Esophagus (tissue), 2 donors: ENCODE results near the gene IGSF5. TPM values are rescaled to one million over a fixed set of nuclear protein-coding genes. Genes with fewer than 3 reads are reported as not detected.

Source experiments
- H3K27ac ChIP-seq, 2 donors: one replicate each; pipeline ENCODE4 v1.5.1; 2013; ENCODE audit warnings: low read depth in 2 of 2, mild to moderate bottlenecking in 2 of 2, inconsistent platforms in 1 of 2, low read length in 1 of 2, moderate library complexity in 1 of 2
- H3K27me3 ChIP-seq, 2 donors: one replicate each; pipeline ENCODE4 v1.6.1; 2013; ENCODE audit warnings: low read length in 2 of 2, control low read depth in 1 of 2, mild to moderate bottlenecking in 1 of 2; ENCODE audit not compliant: insufficient read depth in 2 of 2, control insufficient read depth in 1 of 2
- H3K36me3 ChIP-seq, 2 donors: one replicate each; pipeline ENCODE4 v1.6.1; 2013; ENCODE audit warnings: low read length in 1 of 2; ENCODE audit not compliant: control insufficient read depth in 2 of 2, insufficient read depth in 2 of 2
- H3K4me1 ChIP-seq, 2 donors: one replicate each; pipeline ENCODE4 v1.6.1; 2013; ENCODE audit warnings: low read length in 1 of 2; ENCODE audit not compliant: control insufficient read depth in 2 of 2, insufficient read depth in 2 of 2
- H3K4me3 ChIP-seq, 2 donors: one replicate each; pipeline ENCODE4 v1.5.1; 2013; ENCODE audit warnings: low read length in 2 of 2, mild to moderate bottlenecking in 2 of 2, low read depth in 1 of 2, moderate library complexity in 1 of 2
- H3K9me3 ChIP-seq, 2 donors: one replicate each; pipeline ENCODE4 v1.6.1; 2013; ENCODE audit warnings: mild to moderate bottlenecking in 2 of 2, low read depth in 1 of 2, low read length in 1 of 2, moderate library complexity in 1 of 2; ENCODE audit not compliant: control insufficient read depth in 2 of 2, insufficient read depth in 1 of 2
- WGBS, 2 donors: extraction: QIAGEN DNeasy Blood & Tissue Kit; methylation state at CpG; one replicate each; pipeline ENCODE4 v1.1.7; 2013; 5-methylcytosine and 5-hydroxymethylcytosine counted together
- polyA plus RNA-seq, 2 donors: library from polyadenylated mRNA; stranded (reverse); fragments of 200-250 nt; gene quantifications; one replicate each; pipeline ENCODE4 v1.2.3, GENCODE V29; 2013
- donor health status: healthy with polysubstance abuse.
- donor health status: Bipolar disorder and iron deficiency.

The IGSF5 gene
- polyA plus RNA-seq, 2 donors = not detected

- 36 to 43% methylated on average over 4 of the region's 4 CpGs for WGBS, 2 donors
- Histone ChIP-seq H3K4me1 (no peaks in the 10 kb centered on the region), H3K27ac (no peak overlapping the region), H3K36me3 (no peaks in the 10 kb centered on the region), H3K9me3 (no peaks in the 10 kb centered on the region), H3K4me3 (no peak overlapping the region), H3K27me3 (no peaks in the 10 kb centered on the region)
These were observed 92.9 kb downstream of the IGSF5 start for GRCh38 chr21:39837861-39838359.

DNA sequence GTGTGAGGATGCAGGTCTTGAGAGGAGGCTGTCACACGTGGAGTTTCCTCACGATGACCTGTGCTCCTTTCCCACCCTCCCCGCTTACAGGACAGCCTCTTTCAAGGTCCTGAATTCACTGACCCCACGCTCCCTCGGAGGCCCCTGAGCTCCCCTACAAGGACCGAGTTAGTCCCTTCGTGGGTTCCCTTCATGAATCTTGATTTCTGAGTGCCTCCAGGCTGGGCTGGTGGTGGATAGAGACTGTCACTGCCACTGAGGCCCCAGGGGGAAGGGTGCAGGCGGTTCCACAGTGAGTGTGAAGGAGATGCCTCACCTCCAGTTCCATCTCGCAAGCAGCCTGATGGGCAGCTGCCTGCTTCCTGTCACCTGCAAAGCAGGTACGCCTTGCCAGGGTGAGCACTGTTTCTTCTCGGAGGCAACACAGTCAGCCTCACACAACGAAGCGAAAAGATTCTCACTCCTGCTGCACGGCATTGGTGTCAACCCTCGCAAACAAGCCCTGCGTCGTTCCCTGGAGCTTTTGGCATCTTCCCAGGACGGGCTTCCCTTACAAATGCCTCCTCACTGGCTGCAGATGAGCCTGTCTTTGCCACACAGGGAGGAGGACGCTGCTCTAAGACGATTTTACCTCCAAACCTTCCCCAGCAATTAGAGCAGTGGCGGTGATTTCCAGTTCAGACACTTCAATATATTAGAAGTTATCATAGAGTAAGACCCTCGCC lies 95.6 kb downstream of the IGSF5 start:
- no peaks in the 10 kb centered on the region for H3K4me1 ChIP-seq
- H3K27me3 ChIP-seq = no peaks in the 10 kb centered on the region
- WGBS, 2 donors = 67 to 69% methylated on average over 22 of the region's 22 CpGs

DNA sequence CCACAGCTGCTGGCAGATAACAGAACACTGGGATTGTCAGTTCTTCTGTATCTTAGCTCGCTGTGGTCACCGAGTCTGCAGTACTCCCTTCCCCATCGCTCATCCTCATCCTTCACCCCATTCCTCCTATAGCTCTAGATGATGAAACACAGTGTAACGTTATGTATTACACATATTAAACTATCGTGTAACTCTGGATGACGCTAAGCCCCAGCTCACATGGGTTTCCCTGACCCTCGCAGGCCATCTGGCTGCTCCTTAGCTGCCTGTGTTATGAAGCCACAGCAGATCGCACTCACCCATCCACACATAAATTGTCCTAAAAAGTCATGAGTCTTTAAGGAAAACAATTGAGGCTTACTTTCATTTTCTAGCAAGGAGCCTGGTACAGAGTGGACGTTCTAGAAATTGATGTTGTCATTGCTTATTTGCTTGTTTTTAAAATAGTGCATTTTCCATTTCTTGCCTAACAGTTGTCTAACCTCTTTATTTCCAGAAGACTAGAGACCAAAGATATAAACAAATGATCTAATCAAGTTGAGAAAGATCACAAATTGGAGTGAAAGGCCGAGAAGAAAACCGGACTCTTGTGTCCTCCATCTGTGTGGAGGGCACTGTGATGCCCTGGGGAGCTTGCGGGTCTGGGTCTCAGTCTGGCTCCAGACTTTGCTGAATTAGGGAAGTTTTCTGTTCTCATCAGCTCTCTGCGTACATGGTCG lies 97.9 kb downstream of the IGSF5 start:
- H3K4me1 ChIP-seq = no peaks in the 10 kb centered on the region
- WGBS, 2 donors = 82 to 85% methylated on average over 14 of the region's 14 CpGs
- H3K27ac ChIP-seq = no peak overlapping the region

More for the DNA sequence above, 95.6 kb downstream of the IGSF5 start:
- Histone ChIP-seq H3K27ac (no peak overlapping the region), H3K9me3 (no peaks in the 10 kb centered on the region), H3K4me3 (no peak overlapping the region), H3K36me3 (no peaks in the 10 kb centered on the region)

DNA sequence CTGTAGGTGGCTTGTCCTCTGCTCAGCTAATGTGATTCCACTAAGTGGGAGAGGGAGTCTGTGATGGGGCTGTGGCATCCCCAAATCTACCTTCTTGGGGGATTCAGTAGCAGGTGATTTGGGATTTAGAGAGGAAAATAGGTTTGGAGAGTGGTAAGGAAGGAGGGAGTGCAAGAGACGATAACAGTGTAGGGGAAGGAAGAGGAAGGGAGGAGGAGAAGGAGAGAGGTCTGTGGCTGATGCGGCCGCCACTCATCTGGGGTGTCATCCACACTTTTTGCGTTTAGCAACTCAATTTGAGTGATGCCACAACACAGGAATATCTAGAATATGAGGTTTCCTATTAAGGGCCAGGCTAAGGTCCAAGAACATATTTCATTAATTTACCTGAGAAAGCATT lies 98.5 kb downstream of the IGSF5 start:
- H3K27me3 ChIP-seq = no peaks in the 10 kb centered on the region
- no peak overlapping the region for H3K27ac ChIP-seq
- no peak overlapping the region for H3K4me3 ChIP-seq
- peaks cover 0 to 2% of the 10 kb centered on the region in 2 donors for H3K9me3 ChIP-seq
- 83 to 85% methylated on average over 4 of the region's 4 CpGs for WGBS, 2 donors
- H3K36me3 ChIP-seq = no peaks in the 10 kb centered on the region
- no peaks in the 10 kb centered on the region for H3K4me1 ChIP-seq

More for the DNA sequence above, 97.9 kb downstream of the IGSF5 start:
- H3K36me3 ChIP-seq = no peaks in the 10 kb centered on the region
- no peaks in the 10 kb centered on the region for H3K27me3 ChIP-seq
- no peak overlapping the region for H3K4me3 ChIP-seq
- H3K9me3 ChIP-seq = peaks cover 0 to 2% of the 10 kb centered on the region in 2 donors

- H3K36me3 ChIP-seq = no peaks in the 10 kb centered on the region
- 82% methylated on average over 5 of the region's 5 CpGs for WGBS, 2 donors
- H3K27me3 ChIP-seq = no peaks in the 10 kb centered on the region
- H3K4me3 ChIP-seq = no peak overlapping the region
- H3K4me1 ChIP-seq = no peaks in the 10 kb centered on the region
- H3K9me3 ChIP-seq = peaks cover 0 to 2% of the 10 kb centered on the region in 2 donors
- H3K27ac ChIP-seq = no peak overlapping the region
These were observed 98.9 kb downstream of the IGSF5 start for GRCh38 chr21:39843916-39844315.

DNA sequence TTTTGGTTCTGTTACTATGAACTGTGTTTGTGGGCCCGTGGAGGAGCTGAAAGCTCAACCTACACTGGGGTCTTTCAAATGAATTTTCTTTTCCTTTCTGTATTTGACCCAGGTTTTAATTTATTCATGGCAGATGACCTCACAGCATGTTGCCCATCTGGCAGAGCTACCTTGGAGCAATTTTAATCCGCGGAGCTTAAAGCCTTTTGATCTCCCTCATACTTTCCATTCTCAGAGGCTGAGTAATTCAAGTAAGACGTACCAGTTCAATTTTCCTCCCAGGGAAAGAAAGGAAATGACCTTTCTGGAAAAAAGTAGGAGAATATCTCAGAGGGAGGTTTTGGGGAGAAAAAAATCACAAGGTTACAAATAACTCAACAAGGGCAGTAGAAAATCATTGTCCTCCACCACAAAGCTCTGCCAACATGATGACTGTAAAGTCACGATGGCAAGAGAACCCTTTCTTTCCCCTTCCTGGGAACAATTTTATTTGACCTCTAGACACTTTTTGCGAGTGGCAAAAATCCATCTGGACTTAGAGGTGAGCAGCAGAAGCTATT lies 100.7 kb downstream of the IGSF5 start:
- 49 to 53% methylated on average over 6 of the region's 6 CpGs for WGBS, 2 donors
- H3K36me3 ChIP-seq = no peaks in the 10 kb centered on the region
- no peak overlapping the region for H3K27ac ChIP-seq
- H3K27me3 ChIP-seq = no peaks in the 10 kb centered on the region
- H3K9me3 ChIP-seq = peaks cover 0 to 2% of the 10 kb centered on the region in 2 donors
- no peaks in the 10 kb centered on the region for H3K4me1 ChIP-seq
- no peak overlapping the region for H3K4me3 ChIP-seq

GRCh38 chr21:39847877-39848276 lies 102.9 kb downstream of the IGSF5 start:
- H3K4me3 ChIP-seq = no peak overlapping the region
- no peak overlapping the region for H3K27ac ChIP-seq
- peaks cover 0 to 8% of the 10 kb centered on the region in 2 donors for H3K9me3 ChIP-seq
- H3K4me1 ChIP-seq = no peaks in the 10 kb centered on the region
- no peaks in the 10 kb centered on the region for H3K36me3 ChIP-seq
- H3K27me3 ChIP-seq = no peaks in the 10 kb centered on the region
- WGBS, 2 donors = 85 to 86% methylated on average over 6 of the region's 6 CpGs

- no peak overlapping the region for H3K27ac ChIP-seq
- no peaks in the 10 kb centered on the region for H3K27me3 ChIP-seq
- 71 to 75% methylated on average over 10 of the region's 10 CpGs for WGBS, 2 donors
- H3K4me3 ChIP-seq = no peak overlapping the region
- H3K4me1 ChIP-seq = no peaks in the 10 kb centered on the region
- H3K9me3 ChIP-seq = peaks cover 0 to 8% of the 10 kb centered on the region in 2 donors
- H3K36me3 ChIP-seq = no peaks in the 10 kb centered on the region
These were observed 104.2 kb downstream of the IGSF5 start for GRCh38 chr21:39849014-39849655.

DNA sequence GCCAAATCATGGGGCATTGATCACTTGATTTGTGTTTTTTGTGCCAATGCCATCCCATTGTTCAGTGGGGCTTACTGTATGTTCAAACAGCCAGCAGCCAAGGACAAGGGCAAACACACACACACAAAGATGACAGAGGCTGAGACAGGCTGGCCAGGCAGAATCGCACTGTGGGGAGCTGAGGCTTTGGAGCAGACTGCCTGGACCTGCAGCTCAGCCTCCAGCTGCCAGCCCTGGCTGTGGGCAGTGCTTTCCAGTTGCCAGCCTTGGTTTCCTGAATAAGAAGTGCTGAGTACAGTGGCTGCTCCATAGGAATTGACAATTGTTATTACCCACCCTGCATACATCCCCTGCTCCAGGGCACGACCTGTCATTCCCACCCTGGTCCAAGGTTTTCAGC lies 105.3 kb downstream of the IGSF5 start:
- H3K27me3 ChIP-seq = no peaks in the 10 kb centered on the region
- no peak overlapping the region for H3K4me3 ChIP-seq
- H3K36me3 ChIP-seq = no peaks in the 10 kb centered on the region
- no peak overlapping the region for H3K27ac ChIP-seq
- no peaks in the 10 kb centered on the region for H3K4me1 ChIP-seq
- 51% methylated on average over 2 of the region's 2 CpGs for WGBS, 2 donors
- H3K9me3 ChIP-seq = peaks cover 0 to 8% of the 10 kb centered on the region in 2 donors
